HG02938 (cell line): ENCODE data around the gene FHDC1.

Source experiments
- ATAC-seq: cut with Tn5 transposase; IDR thresholded peaks from one replicate; pipeline ENCODE4 v1.9.1; 2021; ENCODE audit warnings: mild to moderate bottlenecking, moderate library complexity; ENCODE audit not compliant: unreplicated experiment

FHDC1 gene

GRCh38 chr4:152976212-152976761, 40.2 kb downstream of the FHDC1 start:
- ATAC-seq = no peak

- ATAC-seq = no peak
These were observed 43.7 kb downstream of the FHDC1 start for GRCh38 chr4:152979731-152980330.

- ATAC-seq = no peak
These were observed 45.2 kb downstream of the FHDC1 start for GRCh38 chr4:152981278-152981677.

- no peak for ATAC-seq
These were observed 45.7 kb downstream of the FHDC1 start for GRCh38 chr4:152981842-152982241.

- no peak for ATAC-seq
These were observed 47.1 kb downstream of the FHDC1 start for GRCh38 chr4:152983221-152983620.

- ATAC-seq = no peak
These were observed 47.8 kb downstream of the FHDC1 start for GRCh38 chr4:152983774-152984411.

GRCh38 chr4:152988721-152989553, 52.8 kb downstream of the FHDC1 start:
- no peak for ATAC-seq

GRCh38 chr4:152989554-152989970, 53.4 kb downstream of the FHDC1 start:
- no peak for ATAC-seq

- ATAC-seq = no peak
These were observed 54.5 kb downstream of the FHDC1 start for GRCh38 chr4:152990471-152991131.

- no peak for ATAC-seq
These were observed 55.3 kb downstream of the FHDC1 start for GRCh38 chr4:152991398-152991797.

GRCh38 chr4:152992027-152992426, 55.9 kb downstream of the FHDC1 start:
- ATAC-seq = no peak

GRCh38 chr4:152992466-152992865, 56.3 kb downstream of the FHDC1 start:
- no peak for ATAC-seq

GRCh38 chr4:152994038-152994437, 57.9 kb downstream of the FHDC1 start:
- ATAC-seq = no peak

GRCh38 chr4:152996111-152996571, 60.0 kb downstream of the FHDC1 start:
- no peak for ATAC-seq

GRCh38 chr4:152996672-152997071, 60.5 kb downstream of the FHDC1 start:
- no peak for ATAC-seq

GRCh38 chr4:152997288-152997687, 61.2 kb downstream of the FHDC1 start:
- no peak for ATAC-seq

- ATAC-seq = no peak
These were observed 61.8 kb downstream of the FHDC1 start for GRCh38 chr4:152997771-152998487.

GRCh38 chr4:152998861-152999260, 62.7 kb downstream of the FHDC1 start:
- no peak for ATAC-seq

- ATAC-seq = no peak
These were observed 63.4 kb downstream of the FHDC1 start for GRCh38 chr4:152999346-153000075.

GRCh38 chr4:153000076-153000420, 63.9 kb downstream of the FHDC1 start:
- ATAC-seq = no peak
